Stimulated activated CD8-positive, alpha-beta memory T cell treated with anti-CD3 and anti-CD28 coated beads, Interleukin-4, amount 100 ng/mL, for 24 hours (primary cell): ENCODE data around the gene PDGFB.
"Not testable (repeated sequence)": the region's sequence is repeated elsewhere in the genome, so short reads cannot be mapped to it uniquely, and the experiment has no call there.

Experiments
- DNase-seq: peaks from one replicate; pipeline ENCODE4 v3.0.0-alpha.2; 2020; ENCODE audit warnings: low read depth

The PDGFB gene

DNA sequence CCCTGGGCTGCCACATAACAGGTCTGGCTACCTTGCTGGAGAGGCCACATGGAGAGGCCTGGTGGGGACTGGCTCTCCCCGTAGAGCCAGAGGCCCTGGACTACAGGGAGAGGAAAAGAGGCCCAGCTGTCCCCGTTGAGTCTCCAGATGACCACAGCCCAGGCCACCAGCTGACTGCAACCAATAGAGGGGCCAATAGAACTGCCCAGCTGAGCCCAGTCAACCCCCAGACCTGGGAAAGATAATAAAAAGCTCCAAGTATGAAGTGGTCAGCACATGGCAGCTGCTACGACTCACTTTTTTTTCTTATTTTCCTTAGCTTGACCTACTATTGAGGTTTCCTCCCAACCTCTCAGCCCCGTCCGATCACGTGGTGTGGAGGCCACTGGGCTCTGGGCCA lies 18.4 kb downstream of the PDGFB start:
- no peak for DNase-seq

DNA sequence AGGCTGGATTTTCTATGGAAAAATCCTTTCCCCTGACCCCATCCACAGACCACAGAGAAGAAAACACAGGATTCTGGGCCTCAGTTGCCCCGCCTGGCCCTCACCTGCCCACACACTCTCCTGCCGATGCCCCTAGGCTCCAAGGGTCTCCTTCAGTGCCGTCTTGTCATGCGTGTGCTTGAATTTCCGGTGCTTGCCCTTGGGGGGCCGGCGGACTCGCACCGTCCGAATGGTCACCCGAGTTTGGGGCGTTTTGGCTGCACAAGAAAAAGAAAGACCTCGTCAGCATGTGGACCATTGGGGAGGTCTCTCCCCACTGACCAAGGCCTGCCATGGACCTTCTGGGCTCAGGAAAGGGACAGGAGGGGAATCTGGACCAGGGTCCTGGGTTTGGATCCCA lies 19.2 kb downstream of the PDGFB start:
- no peak for DNase-seq

- no peak for DNase-seq
These were observed 20.2 kb downstream of the PDGFB start for GRCh38 chr22:39224550-39224949.

GRCh38 chr22:39223091-39223710 lies 21.6 kb downstream of the PDGFB start:
- no peak for DNase-seq

GRCh38 chr22:39221999-39222686 lies 22.6 kb downstream of the PDGFB start:
- no peak for DNase-seq

- DNase-seq, result no peak
These were observed 23.6 kb downstream of the PDGFB start for GRCh38 chr22:39220890-39221850.

GRCh38 chr22:39220450-39220849 lies 24.3 kb downstream of the PDGFB start:
- DNase-seq, result no peak

DNA sequence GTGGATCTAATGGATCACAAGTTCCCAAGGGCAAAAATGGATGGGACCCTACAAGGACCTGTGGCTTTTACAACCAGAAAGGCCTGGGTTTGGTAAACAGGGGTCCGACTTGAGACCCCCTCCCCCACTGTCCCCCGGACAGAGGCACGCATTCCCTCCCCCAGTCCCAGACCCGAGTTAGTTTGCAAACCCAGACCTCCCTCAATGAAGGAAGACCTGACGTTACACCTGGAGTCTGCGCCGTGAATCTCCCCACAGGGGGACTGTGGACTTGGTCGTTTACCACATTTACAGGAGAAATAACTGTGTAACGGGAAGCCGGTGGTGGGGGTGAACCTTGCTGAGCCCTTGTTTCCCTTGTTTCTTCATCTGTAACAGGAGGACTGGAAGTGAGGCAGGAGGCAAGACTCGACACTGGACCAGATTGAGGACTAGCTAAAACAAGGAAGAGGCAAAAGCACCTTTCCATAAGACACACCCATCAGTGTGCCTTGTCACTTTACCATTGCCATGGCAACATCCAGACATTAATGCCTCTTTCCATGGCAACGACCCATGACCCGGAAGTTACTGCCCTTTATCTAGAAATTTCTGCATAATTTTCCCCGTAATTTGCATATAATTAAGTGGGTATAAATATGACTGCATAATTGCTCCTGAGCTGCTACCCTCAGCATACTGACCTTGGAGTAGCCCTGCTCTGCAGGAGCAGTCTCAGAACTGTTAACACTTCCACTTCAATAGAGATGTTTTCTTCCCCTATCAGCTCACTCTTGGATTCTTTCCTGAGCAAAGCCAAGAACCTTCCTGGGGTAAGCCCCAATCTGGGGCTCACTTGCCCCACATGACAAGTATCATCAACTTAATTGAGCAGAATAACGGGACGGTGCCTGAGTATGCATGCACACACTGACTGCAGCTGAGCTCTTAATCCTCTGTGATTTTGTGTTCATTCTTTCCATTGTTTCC lies 25.4 kb downstream of the PDGFB start:
- DNase-seq, result no peak

GRCh38 chr22:39218432-39218831 lies 26.4 kb downstream of the PDGFB start:
- DNase-seq, result not testable (repeated sequence)

- DNase-seq, result no peak
These were observed 28.7 kb downstream of the PDGFB start for GRCh38 chr22:39216143-39216490.

GRCh38 chr22:39215426-39216142 lies 29.2 kb downstream of the PDGFB start:
- no peak for DNase-seq

DNA sequence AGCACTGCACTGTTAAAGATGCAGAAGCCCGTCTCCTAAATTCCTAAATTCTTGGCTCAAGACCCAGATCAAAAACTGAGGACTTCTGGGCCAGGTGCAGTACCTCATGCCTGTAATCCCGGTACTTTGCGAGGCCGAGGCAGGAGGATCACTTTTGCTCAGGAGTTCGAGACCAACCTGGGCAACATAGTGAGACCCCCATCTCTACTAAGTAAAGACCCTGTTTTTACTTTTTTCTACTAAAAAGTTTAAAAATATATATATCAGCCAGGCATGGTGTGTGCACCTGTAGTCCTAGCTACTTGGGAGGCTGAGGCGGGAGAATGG lies 29.7 kb downstream of the PDGFB start:
- no peak for DNase-seq

DNA sequence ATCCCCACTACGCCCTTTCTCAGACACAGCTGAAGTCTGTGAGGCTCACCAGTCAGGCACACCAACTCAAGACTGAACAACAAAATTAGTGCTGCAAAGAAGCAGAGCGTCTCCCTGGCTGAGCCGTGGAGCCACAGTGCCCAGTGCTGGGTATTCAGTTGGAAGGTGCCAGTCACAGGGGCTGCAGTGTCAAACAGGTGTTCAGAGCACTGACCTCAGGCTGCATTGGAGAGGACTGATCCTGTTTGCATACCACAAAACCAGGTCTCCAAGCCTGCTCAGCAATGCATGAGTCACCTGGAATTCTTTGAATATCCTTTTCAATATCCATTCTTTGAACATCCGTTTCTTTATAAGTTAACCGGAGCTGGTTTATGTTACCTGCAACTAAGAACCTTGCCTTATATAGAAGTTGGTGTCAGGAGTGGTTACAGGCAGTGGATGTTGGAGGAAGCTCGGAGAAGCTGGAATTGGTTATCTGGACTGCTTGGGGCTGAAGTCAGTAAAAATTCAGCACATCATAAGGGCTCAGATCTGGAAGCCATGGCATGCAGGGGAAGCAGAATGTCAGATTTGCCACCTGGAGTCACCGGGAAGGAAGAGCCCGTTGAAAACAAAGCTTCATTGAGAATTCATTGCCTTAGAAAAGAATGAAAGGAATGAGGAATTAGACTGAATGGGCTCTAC lies 30.3 kb downstream of the PDGFB start:
- DNase-seq, result no peak

DNA sequence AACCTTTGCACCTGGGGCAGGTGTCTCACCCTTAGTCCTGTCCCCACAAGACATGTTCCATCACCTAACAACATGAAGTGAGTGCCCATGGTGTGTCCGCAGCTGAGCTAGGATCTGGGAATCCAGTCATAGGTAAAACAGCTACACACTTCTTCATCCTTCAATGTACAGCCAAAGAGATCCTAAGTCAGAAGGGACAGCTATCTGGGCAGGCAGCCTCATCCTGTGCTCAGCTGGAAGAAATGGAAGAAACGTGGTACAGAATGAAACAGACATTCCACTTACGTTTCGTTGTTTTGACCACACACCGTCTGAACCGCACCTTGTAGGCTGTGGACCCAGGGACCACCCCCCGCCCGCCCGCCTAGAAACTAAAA lies 30.8 kb downstream of the PDGFB start:
- DNase-seq, result no peak

- no peak for DNase-seq
These were observed 31.9 kb downstream of the PDGFB start for GRCh38 chr22:39212721-39213376.

GRCh38 chr22:39209756-39210155 lies 35.0 kb downstream of the PDGFB start:
- DNase-seq, result no peak

DNA sequence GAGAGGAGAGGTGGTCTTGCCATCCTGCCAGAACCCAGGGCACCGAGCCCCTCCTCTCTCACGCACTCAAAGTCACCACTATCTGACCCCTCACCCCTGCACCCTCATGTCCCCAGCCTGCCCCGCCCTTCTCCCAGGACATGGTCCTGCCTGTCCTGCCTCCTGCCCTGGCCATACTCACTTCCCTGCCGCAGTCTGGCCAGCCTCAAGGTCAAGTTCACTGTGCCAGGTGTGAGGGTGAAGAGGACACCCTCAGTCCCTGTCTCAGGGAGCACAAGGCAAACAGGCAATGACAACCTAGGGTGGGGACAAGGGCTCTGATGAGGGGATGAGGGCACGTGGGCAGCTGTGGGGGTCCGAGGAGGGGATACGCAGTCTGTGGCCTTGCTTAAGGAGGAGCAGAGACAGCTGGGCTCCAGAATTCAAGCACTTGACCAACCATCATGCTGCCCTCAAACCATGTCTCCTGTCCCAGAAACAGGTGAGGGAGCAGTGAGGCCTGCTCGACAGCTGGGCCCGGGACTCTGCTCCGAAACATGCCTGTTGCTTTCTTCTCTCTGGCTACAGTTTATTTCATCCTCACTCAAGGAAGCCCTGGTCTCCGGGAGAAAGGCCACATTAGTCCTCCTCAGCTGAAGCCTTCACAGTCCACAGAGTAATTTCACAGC lies 36.6 kb downstream of the PDGFB start:
- no peak for DNase-seq

DNA sequence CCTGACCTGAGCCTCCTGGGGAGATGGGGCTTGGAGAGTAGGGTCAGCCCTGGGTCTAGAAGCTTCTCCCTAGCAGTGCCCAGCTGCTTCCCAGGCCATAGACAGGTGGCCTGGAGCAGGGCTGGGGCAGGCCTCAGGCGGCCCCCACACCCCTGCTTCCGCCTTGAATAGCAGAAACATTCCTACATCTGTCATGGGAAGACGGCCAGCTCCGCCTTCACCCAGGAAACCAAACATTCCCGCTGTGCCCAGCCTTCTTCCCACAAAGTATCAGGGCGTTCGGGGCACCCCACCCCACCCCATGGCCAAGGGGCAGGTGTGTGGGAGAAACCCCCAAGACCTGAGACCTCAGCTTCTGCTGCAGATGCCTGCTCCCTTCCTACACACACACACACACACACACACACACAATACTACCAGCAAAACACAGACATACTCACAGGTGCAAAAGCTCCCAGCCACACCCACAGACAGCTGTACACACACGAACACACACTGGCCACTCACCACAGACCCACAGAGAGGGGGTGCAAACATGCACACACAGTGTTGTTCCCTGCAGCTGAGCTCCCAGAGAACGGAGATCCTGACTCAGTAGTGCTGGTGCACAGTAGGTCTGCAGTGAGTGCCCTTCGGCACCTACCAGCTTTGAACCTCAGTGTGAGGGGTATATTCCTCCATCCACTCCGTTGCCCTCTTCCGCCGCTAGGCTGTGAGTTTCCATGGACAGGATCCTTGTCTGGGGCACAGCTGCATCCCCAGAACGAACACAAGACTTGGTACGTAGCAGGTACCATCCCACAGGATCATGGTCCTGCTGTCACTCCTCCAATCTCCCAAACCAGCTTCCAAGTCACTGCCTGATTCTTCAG lies 37.4 kb downstream of the PDGFB start:
- no peak for DNase-seq

- DNase-seq, result no peak
These were observed 38.3 kb downstream of the PDGFB start for GRCh38 chr22:39206491-39206890.
